Measurements from ENCODE around the gene ORC3. TPM values are rescaled to one million over a fixed set of nuclear protein-coding genes. Genes with fewer than 3 reads are reported as not detected.

ORC3 gene
- total and polyA plus RNA-seq, 2 donors (not counting 3 experiments of a cell fraction or from before 2014, with no cell fraction given), result 9.2 to 17.9 TPM

DNA sequence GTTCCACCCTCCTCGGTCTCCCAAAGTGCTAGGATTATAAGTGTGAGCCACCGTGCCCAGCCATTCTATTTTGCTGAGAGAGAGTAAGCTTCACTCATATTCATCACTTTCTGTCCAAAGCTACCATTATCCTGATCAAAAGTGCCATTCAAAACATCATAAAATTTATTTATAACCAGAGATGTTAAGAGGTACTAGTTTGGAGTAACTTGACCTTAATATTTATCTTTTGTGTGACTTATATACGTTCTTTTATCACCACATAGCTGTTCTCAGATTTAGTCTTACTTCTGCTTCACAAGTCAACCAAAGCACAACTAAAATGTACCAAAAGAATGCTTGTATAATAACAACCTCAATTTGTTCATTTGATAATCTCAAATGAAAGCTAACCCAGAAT lies 94.0 kb downstream of the ORC3 start:
- DNase-seq (ENCODE audit: low read depth, low spot score) (no peak), FAIRE-seq (no peak)
- intact Hi-C loops (cut with micrococcal nuclease) (no loop called here), dilution Hi-C loops (cut with MboI; ENCODE audit: extremely low pct_ligation_motif_present, low sequenced_read_pairs) (no loop called here)
- BruUV-seq (replicated peaks), result no TSS peak
- H3K4me3 ChIP-seq (replicated peaks in 1 of 3; ENCODE audit: insufficient read depth in 1 of 3, low read depth in 1 of 3, low read length in 3 of 3), result no peak overlapping the region
- POLR2A ChIA-PET, result no interaction called here
- peaks cover 99% of the 10 kb centered on the region for H3K79me2 ChIP-seq (ENCODE audit: control insufficient read depth, insufficient read depth, low read length)
- H4K20me1 ChIP-seq (replicated peaks; ENCODE audit: control insufficient read depth, extremely low read depth, insufficient read depth, low read length), result peaks cover 12% of the 10 kb centered on the region
- no peaks in the 10 kb centered on the region for H3K27me3 ChIP-seq (ENCODE audit: control insufficient read depth in 2 of 2, insufficient read depth in 2 of 2, low read length in 2 of 2)
- no peaks in the 10 kb centered on the region for H3K9me1 ChIP-seq (replicated peaks; ENCODE audit: control insufficient read depth, extremely low read depth, insufficient read depth, low read length)
- H3K9me3 ChIP-seq (replicated peaks; ENCODE audit: control insufficient read depth, insufficient read depth, low read length), result no peaks in the 10 kb centered on the region
- H3K4me2 ChIP-seq (ENCODE audit: insufficient read depth, low read length), result no peak overlapping the region
- H3K4me1 ChIP-seq (ENCODE audit: control insufficient read depth, extremely low read depth, insufficient read depth, low read length), result no peaks in the 10 kb centered on the region
- H3K27ac ChIP-seq (ENCODE audit: insufficient read depth, low read depth, low read length), result no peak overlapping the region
- TF ChIP-seq, protein P1, sequence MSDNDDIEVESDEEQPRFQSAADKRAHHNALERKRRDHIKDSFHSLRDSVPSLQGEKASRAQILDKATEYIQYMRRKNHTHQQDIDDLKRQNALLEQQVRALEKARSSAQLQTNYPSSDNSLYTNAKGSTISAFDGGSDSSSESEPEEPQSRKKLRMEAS (IDR thresholded peaks at IDR 0.05; ENCODE audit: insufficient read depth, insufficient read length), result no peak
- TF ChIP-seq MYC (IDR thresholded peaks at IDR 0.05; ENCODE audit: low read depth, low read length) (no peak), FOS (IDR thresholded peaks at IDR 0.05; ENCODE audit: borderline replicate concordance, insufficient read depth, low read length) (no peak), GATA2 (IDR thresholded peaks at IDR 0.05; ENCODE audit: insufficient read depth, insufficient read length, low read depth, low read length) (no peak), EZH2 (IDR thresholded peaks at IDR 0.05; ENCODE audit: borderline replicate concordance, low read depth, low read length, severe bottlenecking) (no peak), POLR2A (IDR thresholded peaks at IDR 0.05; ENCODE audit: low read depth, low read length) (no peak), POLR2AphosphoS5 (IDR thresholded peaks at IDR 0.05; ENCODE audit: insufficient read depth, low read depth, low read length) (no peak), JUN (IDR thresholded peaks at IDR 0.05; ENCODE audit: borderline replicate concordance, insufficient read depth, insufficient read length, low read depth) (no peak)
- TF ChIP-seq, protein P2, sequence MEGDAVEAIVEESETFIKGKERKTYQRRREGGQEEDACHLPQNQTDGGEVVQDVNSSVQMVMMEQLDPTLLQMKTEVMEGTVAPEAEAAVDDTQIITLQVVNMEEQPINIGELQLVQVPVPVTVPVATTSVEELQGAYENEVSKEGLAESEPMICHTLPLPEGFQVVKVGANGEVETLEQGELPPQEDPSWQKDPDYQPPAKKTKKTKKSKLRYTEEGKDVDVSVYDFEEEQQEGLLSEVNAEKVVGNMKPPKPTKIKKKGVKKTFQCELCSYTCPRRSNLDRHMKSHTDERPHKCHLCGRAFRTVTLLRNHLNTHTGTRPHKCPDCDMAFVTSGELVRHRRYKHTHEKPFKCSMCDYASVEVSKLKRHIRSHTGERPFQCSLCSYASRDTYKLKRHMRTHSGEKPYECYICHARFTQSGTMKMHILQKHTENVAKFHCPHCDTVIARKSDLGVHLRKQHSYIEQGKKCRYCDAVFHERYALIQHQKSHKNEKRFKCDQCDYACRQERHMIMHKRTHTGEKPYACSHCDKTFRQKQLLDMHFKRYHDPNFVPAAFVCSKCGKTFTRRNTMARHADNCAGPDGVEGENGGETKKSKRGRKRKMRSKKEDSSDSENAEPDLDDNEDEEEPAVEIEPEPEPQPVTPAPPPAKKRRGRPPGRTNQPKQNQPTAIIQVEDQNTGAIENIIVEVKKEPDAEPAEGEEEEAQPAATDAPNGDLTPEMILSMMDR (IDR thresholded peaks at IDR 0.05; ENCODE audit: extremely low read depth in 1 of 2, insufficient read depth in 1 of 2, low read depth in 1 of 2, low read length in 2 of 2), result no peak
- CTCF ChIA-PET, result interaction anchor here (2.9 kb wide), 1 partner anchor 14 kb away, joined by 10 read pairs; no protein-coding TSS in a partner anchor
- H2AFZ ChIP-seq (ENCODE audit: low read depth, low read length), result no peak overlapping the region
- H3K36me3 ChIP-seq (ENCODE audit: control insufficient read depth in 2 of 2, extremely low read depth in 1 of 2, insufficient read depth in 2 of 2, low read length in 2 of 2), result no peaks in the 10 kb centered on the region
- no peak overlapping the region for H3K9ac ChIP-seq (replicated peaks; ENCODE audit: extremely low read depth, insufficient read depth, low read length)
